ENCODE data around the gene HCST. TPM values are rescaled to one million over a fixed set of nuclear protein-coding genes. Genes with fewer than 3 reads are reported as not detected.
A peak's percentile ranks its signal among the peaks of the same experiment; 100 is the strongest.

The HCST gene
- total RNA-seq, 2 donors from 2014 or later: 1.3 to 1.5 TPM

- Mint-ChIP-seq H3K4me1 (peaks cover 11% of the 10 kb centered on the region), H3K27me3 (ENCODE audit: insufficient read depth) (peaks cover 89% of the 10 kb centered on the region), H3K27ac (no peak overlapping the region), H3K9me3 (no peaks in the 10 kb centered on the region), H3K4me3 (no peak overlapping the region), H3K36me3 (ENCODE audit: low read depth) (no peaks in the 10 kb centered on the region)
- no peak overlapping the region for H3K27ac ChIP-seq (ENCODE audit: low read depth, low read length)
- no peak for DNase-seq
- no peaks in the 10 kb centered on the region for H3K9me3 ChIP-seq (ENCODE audit: control insufficient read depth, low read length)
- H3K4me1 ChIP-seq (ENCODE audit: control insufficient read depth, insufficient read depth, low read length): peaks cover 6% of the 10 kb centered on the region
- WGBS, 2 experiments (ENCODE audit: insufficient coverage in 1 of 2, insufficient read length in 1 of 2): 81 to 100% methylated on average over 2 to 6 of the region's 6 CpGs
- peaks cover 99% of the 10 kb centered on the region for H3K27me3 ChIP-seq (ENCODE audit: control insufficient read depth, insufficient read depth, low read length, poor library complexity, severe bottlenecking)
- no peak overlapping the region for H3K4me3 ChIP-seq (ENCODE audit: low read length)
- TF ChIP-seq, protein P1, sequence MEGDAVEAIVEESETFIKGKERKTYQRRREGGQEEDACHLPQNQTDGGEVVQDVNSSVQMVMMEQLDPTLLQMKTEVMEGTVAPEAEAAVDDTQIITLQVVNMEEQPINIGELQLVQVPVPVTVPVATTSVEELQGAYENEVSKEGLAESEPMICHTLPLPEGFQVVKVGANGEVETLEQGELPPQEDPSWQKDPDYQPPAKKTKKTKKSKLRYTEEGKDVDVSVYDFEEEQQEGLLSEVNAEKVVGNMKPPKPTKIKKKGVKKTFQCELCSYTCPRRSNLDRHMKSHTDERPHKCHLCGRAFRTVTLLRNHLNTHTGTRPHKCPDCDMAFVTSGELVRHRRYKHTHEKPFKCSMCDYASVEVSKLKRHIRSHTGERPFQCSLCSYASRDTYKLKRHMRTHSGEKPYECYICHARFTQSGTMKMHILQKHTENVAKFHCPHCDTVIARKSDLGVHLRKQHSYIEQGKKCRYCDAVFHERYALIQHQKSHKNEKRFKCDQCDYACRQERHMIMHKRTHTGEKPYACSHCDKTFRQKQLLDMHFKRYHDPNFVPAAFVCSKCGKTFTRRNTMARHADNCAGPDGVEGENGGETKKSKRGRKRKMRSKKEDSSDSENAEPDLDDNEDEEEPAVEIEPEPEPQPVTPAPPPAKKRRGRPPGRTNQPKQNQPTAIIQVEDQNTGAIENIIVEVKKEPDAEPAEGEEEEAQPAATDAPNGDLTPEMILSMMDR (conservative IDR thresholded peaks at IDR 0.05): no peak
- no peaks in the 10 kb centered on the region for H3K36me3 ChIP-seq (ENCODE audit: control insufficient read depth, insufficient read depth, low read length)
- no peak overlapping the region for H3K9ac ChIP-seq (ENCODE audit: extremely low read depth, low read length, poor library complexity, severe bottlenecking)
These were observed 44.0 kb upstream of the HCST start for GRCh38 chr19:35858311-35858710.

DNA sequence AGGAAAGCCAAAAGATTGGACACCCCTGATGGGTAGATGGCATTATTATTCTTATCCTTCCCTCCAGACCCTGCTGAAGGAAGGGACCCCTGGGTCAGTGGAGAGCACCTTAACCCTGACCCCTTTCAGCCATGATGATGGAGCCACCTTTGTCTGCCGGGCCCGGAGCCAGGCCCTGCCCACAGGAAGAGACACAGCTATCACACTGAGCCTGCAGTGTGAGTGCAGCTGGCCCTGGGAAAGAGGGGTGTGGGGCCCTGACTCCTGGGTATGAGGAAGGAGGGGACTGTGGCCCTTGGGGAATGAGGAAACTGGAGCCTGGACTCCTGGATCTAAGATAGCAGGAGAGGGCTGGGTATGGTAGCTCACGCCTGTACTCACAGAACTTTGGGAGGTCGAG, 42.9 kb upstream of the HCST start:
- Histone ChIP-seq H3K4me3 (ENCODE audit: low read length) (no peak overlapping the region), H3K9ac (ENCODE audit: extremely low read depth, low read length, poor library complexity, severe bottlenecking) (no peak overlapping the region), H3K27ac (ENCODE audit: low read depth, low read length) (no peak overlapping the region), H3K36me3 (ENCODE audit: control insufficient read depth, insufficient read depth, low read length) (no peaks in the 10 kb centered on the region), H3K4me1 (ENCODE audit: control insufficient read depth, insufficient read depth, low read length) (peaks cover 6% of the 10 kb centered on the region), H3K9me3 (ENCODE audit: control insufficient read depth, low read length) (no peaks in the 10 kb centered on the region), H3K27me3 (ENCODE audit: control insufficient read depth, insufficient read depth, low read length, poor library complexity, severe bottlenecking) (peaks cover 93% of the 10 kb centered on the region)
- no peak for DNase-seq
- TF ChIP-seq, protein P1 (conservative IDR thresholded peaks at IDR 0.05): no peak
- Mint-ChIP-seq H3K36me3 (ENCODE audit: low read depth) (no peaks in the 10 kb centered on the region), H3K27ac (no peak overlapping the region), H3K9me3 (no peaks in the 10 kb centered on the region), H3K27me3 (ENCODE audit: insufficient read depth) (peaks cover 88% of the 10 kb centered on the region), H3K4me3 (no peak overlapping the region), H3K4me1 (peaks cover 11% of the 10 kb centered on the region)
- WGBS, 2 experiments (ENCODE audit: insufficient coverage in 1 of 2, insufficient read length in 1 of 2): 85% methylated on average over 2 to 4 of the region's 4 CpGs

DNA sequence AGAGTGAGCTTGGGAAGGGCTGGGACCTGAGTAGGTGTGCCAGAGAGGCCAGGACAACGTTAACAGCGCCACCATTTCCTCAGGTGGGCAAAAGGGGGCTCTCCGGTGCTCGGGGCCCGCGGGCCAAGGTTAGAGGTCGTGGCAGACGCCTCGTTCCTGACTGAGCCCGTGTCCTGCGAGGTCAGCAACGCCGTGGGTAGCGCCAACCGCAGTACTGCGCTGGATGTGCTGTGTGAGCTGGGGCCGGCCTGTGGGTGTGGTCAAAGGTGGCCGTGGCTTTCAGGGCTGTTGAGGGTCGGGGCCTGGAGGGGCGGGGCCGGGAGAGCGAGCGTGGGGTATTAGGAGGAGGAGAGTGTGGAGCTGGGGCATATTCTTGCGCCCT, 41.9 kb upstream of the HCST start:
- 12 to 15% methylated on average over 19 to 24 of the region's 24 CpGs for WGBS, 2 experiments (ENCODE audit: insufficient coverage in 1 of 2, insufficient read length in 1 of 2)
- H3K27me3 ChIP-seq (ENCODE audit: control insufficient read depth, insufficient read depth, low read length, poor library complexity, severe bottlenecking): peaks cover 93% of the 10 kb centered on the region
- Mint-ChIP-seq H3K36me3 (ENCODE audit: low read depth) (no peaks in the 10 kb centered on the region), H3K27me3 (ENCODE audit: insufficient read depth) (peaks cover 83% of the 10 kb centered on the region), H3K4me3 (peak overlapping the region; percentile 57), H3K4me1 (peaks cover 11% of the 10 kb centered on the region), H3K9me3 (no peaks in the 10 kb centered on the region), H3K27ac (no peak overlapping the region)
- peak overlapping the region; percentile 60 for H3K4me3 ChIP-seq (ENCODE audit: low read length)
- H3K9me3 ChIP-seq (ENCODE audit: control insufficient read depth, low read length): no peaks in the 10 kb centered on the region
- no peak overlapping the region for H3K27ac ChIP-seq (ENCODE audit: low read depth, low read length)
- H3K4me1 ChIP-seq (ENCODE audit: control insufficient read depth, insufficient read depth, low read length): peaks cover 6% of the 10 kb centered on the region
- TF ChIP-seq, protein P1 (conservative IDR thresholded peaks at IDR 0.05): peak; percentile 40
- DNase-seq: peak; percentile 74
- no peaks in the 10 kb centered on the region for H3K36me3 ChIP-seq (ENCODE audit: control insufficient read depth, insufficient read depth, low read length)
- H3K9ac ChIP-seq (ENCODE audit: extremely low read depth, low read length, poor library complexity, severe bottlenecking): no peak overlapping the region
